ENCODE measurements around the gene PDZD2.

Gene PDZD2

DNA sequence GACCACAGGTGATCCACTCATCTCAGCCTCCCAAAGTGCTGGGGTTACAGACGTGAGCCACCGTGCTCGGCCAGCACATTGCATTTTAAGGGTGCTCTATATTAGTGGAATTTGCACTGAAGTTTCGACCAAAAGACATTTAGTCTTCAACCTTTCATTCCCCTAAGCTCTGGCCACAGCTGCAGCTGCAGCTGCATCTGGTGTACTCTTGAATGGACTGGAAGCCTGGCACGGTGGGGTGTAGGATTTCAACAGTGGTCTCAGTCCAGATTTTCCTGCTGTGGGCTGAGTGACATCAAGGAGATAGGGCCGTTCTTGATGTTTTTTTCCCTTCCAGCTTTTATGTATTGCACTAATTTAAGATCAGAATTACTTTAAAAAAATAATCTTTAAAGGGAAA lies 255.2 kb downstream of the PDZD2 start:
- no peaks in the 10 kb centered on the region for H4K20me1 ChIP-seq (ENCODE audit: control insufficient read depth, insufficient read depth, low read depth, low read length)
- H3K9me3 ChIP-seq (ENCODE audit: control insufficient read depth, insufficient read depth, low read length) = no peaks in the 10 kb centered on the region
- H3K27ac ChIP-seq (ENCODE audit: low read depth, low read length) = no peak overlapping the region
- H3K4me2 ChIP-seq (ENCODE audit: low read length) = no peak overlapping the region
- no peaks in the 10 kb centered on the region for H3F3A ChIP-seq (ENCODE audit: control insufficient read depth, insufficient read depth)
- no peak overlapping the region for H3K4me3 ChIP-seq (ENCODE audit: low read length)
- TF ChIP-seq, protein P1, sequence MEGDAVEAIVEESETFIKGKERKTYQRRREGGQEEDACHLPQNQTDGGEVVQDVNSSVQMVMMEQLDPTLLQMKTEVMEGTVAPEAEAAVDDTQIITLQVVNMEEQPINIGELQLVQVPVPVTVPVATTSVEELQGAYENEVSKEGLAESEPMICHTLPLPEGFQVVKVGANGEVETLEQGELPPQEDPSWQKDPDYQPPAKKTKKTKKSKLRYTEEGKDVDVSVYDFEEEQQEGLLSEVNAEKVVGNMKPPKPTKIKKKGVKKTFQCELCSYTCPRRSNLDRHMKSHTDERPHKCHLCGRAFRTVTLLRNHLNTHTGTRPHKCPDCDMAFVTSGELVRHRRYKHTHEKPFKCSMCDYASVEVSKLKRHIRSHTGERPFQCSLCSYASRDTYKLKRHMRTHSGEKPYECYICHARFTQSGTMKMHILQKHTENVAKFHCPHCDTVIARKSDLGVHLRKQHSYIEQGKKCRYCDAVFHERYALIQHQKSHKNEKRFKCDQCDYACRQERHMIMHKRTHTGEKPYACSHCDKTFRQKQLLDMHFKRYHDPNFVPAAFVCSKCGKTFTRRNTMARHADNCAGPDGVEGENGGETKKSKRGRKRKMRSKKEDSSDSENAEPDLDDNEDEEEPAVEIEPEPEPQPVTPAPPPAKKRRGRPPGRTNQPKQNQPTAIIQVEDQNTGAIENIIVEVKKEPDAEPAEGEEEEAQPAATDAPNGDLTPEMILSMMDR (IDR thresholded peaks at IDR 0.05; ENCODE audit: low read depth, low read length, poor library complexity, severe bottlenecking) = no peak
- no peak for TF ChIP-seq EZH2phosphoT487 (IDR thresholded peaks at IDR 0.05; ENCODE audit: borderline replicate concordance, low read length)
- no peaks in the 10 kb centered on the region for H3K4me1 ChIP-seq (ENCODE audit: control insufficient read depth, low read length)
- no peaks in the 10 kb centered on the region for H3K79me2 ChIP-seq (ENCODE audit: control insufficient read depth, low read length)
- H3K27me3 ChIP-seq (ENCODE audit: control insufficient read depth, low read length) = peaks cover 5% of the 10 kb centered on the region; the same call in 1 of the 2 replicates
- H3K9me2 ChIP-seq (replicated peaks; ENCODE audit: control insufficient read depth, low read length) = no peaks in the 10 kb centered on the region
- H3K36me3 ChIP-seq (ENCODE audit: control insufficient read depth, low read length) = no peaks in the 10 kb centered on the region

GRCh38 chr5:31895199-31895820 lies 256.4 kb downstream of the PDZD2 start:
- Histone ChIP-seq H3K9me3 (ENCODE audit: control insufficient read depth, insufficient read depth, low read length) (no peaks in the 10 kb centered on the region), H3K27me3 (ENCODE audit: control insufficient read depth, low read length) (peaks cover 5% of the 10 kb centered on the region; the same call in 1 of the 2 replicates), H3K9me2 (replicated peaks; ENCODE audit: control insufficient read depth, low read length) (no peaks in the 10 kb centered on the region), H3K79me2 (ENCODE audit: control insufficient read depth, low read length) (no peaks in the 10 kb centered on the region), H3K27ac (ENCODE audit: low read depth, low read length) (no peak overlapping the region), H3F3A (ENCODE audit: control insufficient read depth, insufficient read depth) (no peaks in the 10 kb centered on the region), H3K4me2 (ENCODE audit: low read length) (no peak overlapping the region), H3K4me1 (ENCODE audit: control insufficient read depth, low read length) (no peaks in the 10 kb centered on the region), H4K20me1 (ENCODE audit: control insufficient read depth, insufficient read depth, low read depth, low read length) (no peaks in the 10 kb centered on the region), H3K36me3 (ENCODE audit: control insufficient read depth, low read length) (no peaks in the 10 kb centered on the region), H3K4me3 (ENCODE audit: low read length) (no peak overlapping the region)
- TF ChIP-seq, protein P1 (IDR thresholded peaks at IDR 0.05; ENCODE audit: low read depth, low read length, poor library complexity, severe bottlenecking) = no peak
- no peak for TF ChIP-seq EZH2phosphoT487 (IDR thresholded peaks at IDR 0.05; ENCODE audit: borderline replicate concordance, low read length)

- H3K27ac ChIP-seq (ENCODE audit: low read depth, low read length) = no peak overlapping the region
- H3K36me3 ChIP-seq (ENCODE audit: control insufficient read depth, low read length) = no peaks in the 10 kb centered on the region
- no peaks in the 10 kb centered on the region for H3K9me3 ChIP-seq (ENCODE audit: control insufficient read depth, insufficient read depth, low read length)
- TF ChIP-seq EZH2phosphoT487 (IDR thresholded peaks at IDR 0.05; ENCODE audit: borderline replicate concordance, low read length) = no peak
- TF ChIP-seq, protein P1 (IDR thresholded peaks at IDR 0.05; ENCODE audit: low read depth, low read length, poor library complexity, severe bottlenecking) = no peak
- H3K79me2 ChIP-seq (ENCODE audit: control insufficient read depth, low read length) = no peaks in the 10 kb centered on the region
- no peaks in the 10 kb centered on the region for H3K4me1 ChIP-seq (ENCODE audit: control insufficient read depth, low read length)
- H3K27me3 ChIP-seq (ENCODE audit: control insufficient read depth, low read length) = peaks cover 5% of the 10 kb centered on the region; the same call in 1 of the 2 replicates
- no peaks in the 10 kb centered on the region for H3F3A ChIP-seq (ENCODE audit: control insufficient read depth, insufficient read depth)
- no peak overlapping the region for H3K4me3 ChIP-seq (ENCODE audit: low read length)
- no peak overlapping the region for H3K4me2 ChIP-seq (ENCODE audit: low read length)
- no peaks in the 10 kb centered on the region for H4K20me1 ChIP-seq (ENCODE audit: control insufficient read depth, insufficient read depth, low read depth, low read length)
- H3K9me2 ChIP-seq (replicated peaks; ENCODE audit: control insufficient read depth, low read length) = no peaks in the 10 kb centered on the region
Observed at GRCh38 chr5:31898036-31898632, 259.2 kb downstream of the PDZD2 start.

Data from DOHH2 (cell line).